ENCODE data around the gene PCDHA10.

PCDHA10 gene

GRCh38 chr5:140883927-140884697, 28.4 kb downstream of the PCDHA10 start:
- TF ChIP-seq CTCF (IDR thresholded peaks at IDR 0.05): no peak
- H3K36me3 ChIP-seq (ENCODE audit: control insufficient read depth, insufficient read depth, low read length): no peaks in the 10 kb centered on the region
- no peaks in the 10 kb centered on the region for H3K9me3 ChIP-seq (ENCODE audit: control insufficient read depth, low read length)

GRCh38 chr5:140916325-140916724, 60.6 kb downstream of the PCDHA10 start:
- no peak overlapping the region for H2AFZ ChIP-seq
- no peak overlapping the region for H3K9ac ChIP-seq
- H3K36me3 ChIP-seq (ENCODE audit: control insufficient read depth, insufficient read depth, low read length): no peaks in the 10 kb centered on the region
- peaks cover 31% of the 10 kb centered on the region for H3K79me2 ChIP-seq
- H3K9me3 ChIP-seq (ENCODE audit: control insufficient read depth, low read length): no peaks in the 10 kb centered on the region
- H3K4me1 ChIP-seq: no peaks in the 10 kb centered on the region
- no peaks in the 10 kb centered on the region for H3K27me3 ChIP-seq (ENCODE audit: control insufficient read depth, insufficient read depth, low read length)
- no peak overlapping the region for H3K4me3 ChIP-seq (ENCODE audit: low read depth, low read length)
- TF ChIP-seq CTCF (IDR thresholded peaks at IDR 0.05): no peak
- H3K27ac ChIP-seq: no peak overlapping the region
- H3K4me2 ChIP-seq (ENCODE audit: low read length): no peak overlapping the region

More at GRCh38 chr5:140883927-140884697, 28.4 kb downstream of the PCDHA10 start:
- no peak overlapping the region for H2AFZ ChIP-seq
- H3K4me3 ChIP-seq (ENCODE audit: low read depth, low read length): no peak overlapping the region
- H3K27ac ChIP-seq: no peak overlapping the region
- peaks cover 2% of the 10 kb centered on the region for H3K79me2 ChIP-seq
- H3K4me1 ChIP-seq: no peaks in the 10 kb centered on the region
- H3K27me3 ChIP-seq (ENCODE audit: control insufficient read depth, insufficient read depth, low read length): no peaks in the 10 kb centered on the region
- H3K4me2 ChIP-seq (ENCODE audit: low read length): no peak overlapping the region
- no peak overlapping the region for H3K9ac ChIP-seq
